Coronary artery (tissue), 2 donors: ENCODE results near the gene CHST12.
"Not testable (repeated sequence)": the region's sequence is repeated elsewhere in the genome, so short reads cannot be mapped to it uniquely, and the experiment has no call there.

Experiments used
- DNase-seq: peaks from one replicate; pipeline ENCODE4 v3.0.0-alpha.2; 2017; ENCODE audit warnings: low spot score
- H3K27ac ChIP-seq, 2 donors: fragments of 200-600 bp; sonication (generic); one replicate each; pipeline ENCODE4 v1.5.1; 2016 to 2019
- H3K4me3 ChIP-seq: fragments of 200-600 bp; sonication (generic); 2 replicates; pipeline ENCODE4 v1.5.1; 2016; ENCODE audit warnings: mild to moderate bottlenecking, moderate library complexity
- CTCF ChIP-seq: fragments of 200-600 bp; sonication (generic); IDR thresholded peaks from one replicate; pipeline ENCODE4 v1.5.1; 2019; ENCODE audit warnings: antibody characterized with exemption

The CHST12 gene

DNA sequence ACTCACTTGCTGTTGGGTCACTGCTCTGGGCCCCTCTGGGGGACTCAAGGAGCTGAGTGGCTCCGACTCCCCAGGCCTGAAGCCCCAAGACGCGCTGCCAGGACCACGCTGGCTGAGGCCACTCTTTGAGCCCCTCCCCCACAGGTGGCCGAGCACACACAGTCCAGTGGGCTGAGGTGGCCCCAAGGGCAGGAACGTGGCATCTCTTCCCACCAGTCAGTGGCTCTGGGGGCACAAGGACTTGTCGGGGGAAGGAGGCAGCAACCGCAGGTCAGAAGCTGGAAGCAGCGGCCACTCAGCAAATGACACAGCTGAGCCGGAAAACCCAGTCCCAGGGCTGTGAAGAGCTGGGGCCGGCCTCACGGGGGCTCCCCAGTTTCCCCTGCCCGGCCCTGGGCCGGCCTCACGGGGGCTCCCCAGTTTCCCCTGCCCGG, 48.7 kb downstream of the CHST12 start:
- TF ChIP-seq CTCF, result no peak

GRCh38 chr7:2452643-2453270, 49.3 kb downstream of the CHST12 start:
- Histone ChIP-seq H3K27ac (no peak overlapping the region), H3K4me3 (no peak overlapping the region)
- DNase-seq, result no peak
- no peak for TF ChIP-seq CTCF

More for the DNA sequence above, 48.7 kb downstream of the CHST12 start:
- DNase-seq, result no peak
- Histone ChIP-seq H3K27ac (no peak overlapping the region), H3K4me3 (peak overlapping the region; percentile 72)

- DNase-seq, H3K27ac ChIP-seq, H3K4me3 ChIP-seq: not testable (repeated sequence)
Measured at GRCh38 chr7:2453849-2454248, 50.4 kb downstream of the CHST12 start.

GRCh38 chr7:2459674-2460073, 56.3 kb downstream of the CHST12 start:
- H3K27ac ChIP-seq, result no peak overlapping the region
- no peak for TF ChIP-seq CTCF
- no peak overlapping the region for H3K4me3 ChIP-seq
- no peak for DNase-seq

DNA sequence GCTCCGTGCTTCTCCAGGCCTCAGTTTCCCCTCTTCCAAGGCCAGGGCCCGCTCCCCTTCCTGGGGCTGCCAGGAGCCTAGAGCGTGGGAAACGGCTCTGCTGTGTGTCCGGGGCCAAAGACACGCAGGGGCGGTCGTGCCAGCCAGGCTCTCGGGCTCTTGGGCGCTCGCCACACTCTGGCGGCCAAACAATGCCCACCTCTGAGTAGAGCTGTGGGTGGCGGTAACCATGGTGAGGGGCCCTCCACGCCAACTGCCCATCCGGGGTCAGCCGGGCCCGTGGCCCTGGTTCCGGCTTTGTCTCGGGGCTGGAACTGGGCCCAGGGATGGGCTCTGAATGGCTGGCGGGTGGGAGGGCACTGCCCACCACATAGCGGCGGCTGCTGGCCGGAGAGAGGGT, 56.8 kb downstream of the CHST12 start:
- no peak for DNase-seq
- Histone ChIP-seq H3K27ac (no peak overlapping the region), H3K4me3 (no peak overlapping the region)
- no peak for TF ChIP-seq CTCF

DNA sequence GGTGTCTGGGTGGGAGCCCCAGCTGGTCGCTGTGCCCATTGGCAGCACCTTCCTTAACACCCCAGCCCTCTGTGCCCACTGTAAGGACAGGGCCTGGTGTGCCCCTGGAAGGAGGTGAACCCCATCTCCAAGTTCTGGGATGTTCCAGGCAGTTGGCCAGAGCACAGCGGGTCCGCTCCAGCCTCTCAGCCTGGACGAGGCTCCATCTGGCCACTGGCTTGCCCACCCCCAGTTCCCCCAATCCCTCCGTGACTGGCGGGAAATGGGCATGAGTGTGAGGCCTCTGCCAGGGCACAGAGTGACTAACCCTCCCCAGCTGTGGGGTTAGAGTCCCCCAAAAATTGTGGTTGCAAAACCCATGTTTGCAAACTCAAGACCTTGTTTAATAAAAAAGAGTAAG, 57.2 kb downstream of the CHST12 start:
- no peak for TF ChIP-seq CTCF
- no peak for DNase-seq
- H3K4me3 ChIP-seq, result no peak overlapping the region
- no peak overlapping the region for H3K27ac ChIP-seq

- TF ChIP-seq CTCF, result no peak
- H3K4me3 ChIP-seq, result no peak overlapping the region
- no peak overlapping the region for H3K27ac ChIP-seq
- peak; percentile 61 for DNase-seq
Measured at GRCh38 chr7:2461268-2462026, 58.0 kb downstream of the CHST12 start.
